Endothelial cell (in vitro differentiated cells): ENCODE results near the gene MED15. TPM values are rescaled to one million over a fixed set of nuclear protein-coding genes. Genes with fewer than 3 reads are reported as not detected.

Experiments
- DNase-seq: peaks from one replicate; pipeline ENCODE4 v3.0.0; 2021; ENCODE audit warnings: low spot score
- H3K27ac Mint-ChIP-seq: one replicate; pipeline ENCODE4 v1.8.0; 2021; ENCODE audit warnings: mixed read lengths, inconsistent platforms; ENCODE audit not compliant: unreplicated experiment
- H3K27me3 Mint-ChIP-seq: one replicate; pipeline ENCODE4 v1.8.0; 2021; ENCODE audit warnings: mild to moderate bottlenecking, moderate library complexity, mixed read lengths, inconsistent platforms; ENCODE audit not compliant: unreplicated experiment
- H3K36me3 Mint-ChIP-seq: one replicate; pipeline ENCODE4 v1.8.0; 2021; ENCODE audit warnings: mild to moderate bottlenecking, low read depth, mixed read lengths, inconsistent platforms; ENCODE audit not compliant: unreplicated experiment
- H3K4me1 Mint-ChIP-seq: one replicate; pipeline ENCODE4 v1.8.0; 2021; ENCODE audit warnings: mild to moderate bottlenecking, mixed read lengths, inconsistent platforms; ENCODE audit not compliant: unreplicated experiment
- H3K4me3 Mint-ChIP-seq: one replicate; pipeline ENCODE4 v1.8.0; 2021; ENCODE audit warnings: mild to moderate bottlenecking, mixed read lengths, inconsistent platforms; ENCODE audit not compliant: unreplicated experiment
- H3K9me3 Mint-ChIP-seq: one replicate; pipeline ENCODE4 v1.8.0; 2021; ENCODE audit warnings: mixed read lengths, inconsistent platforms; ENCODE audit not compliant: unreplicated experiment
- CTCF ChIP-seq: fragments of 200-600 bp; sonication (generic); IDR thresholded peaks from one replicate; pipeline ENCODE4 v1.5.0; 2021; ENCODE audit warnings: antibody characterized with exemption; ENCODE audit not compliant: unreplicated experiment
- total RNA-seq: library from RNA; stranded (reverse); fragmentation: NEBNext Ultra II Directional; extraction: Animal tissue kit (Norgen Biotek cat#: 25700); gene quantifications from one replicate; pipeline ENCODE4 v1.2.1, GENCODE V29; 2021; ENCODE audit not compliant: unreplicated experiment

Gene MED15
- total RNA-seq, 1 donor from 2014 or later: 165 TPM

- TF ChIP-seq CTCF: no peak
- Mint-ChIP-seq H3K27ac (peak overlapping the region; percentile 20), H3K27me3 (peaks cover 4% of the 10 kb centered on the region), H3K36me3 (peaks cover 56% of the 10 kb centered on the region), H3K4me3 (peak overlapping the region; percentile 17), H3K9me3 (no peaks in the 10 kb centered on the region), H3K4me1 (peaks cover 17% of the 10 kb centered on the region)
- no peak for DNase-seq
Observed at GRCh38 chr22:20558534-20558933, 51.1 kb downstream of the MED15 start.

GRCh38 chr22:20559174-20559760 lies 51.9 kb downstream of the MED15 start:
- Mint-ChIP-seq H3K27me3 (peaks cover 4% of the 10 kb centered on the region), H3K27ac (no peak overlapping the region), H3K4me1 (peaks cover 17% of the 10 kb centered on the region), H3K4me3 (peak overlapping the region; percentile 17), H3K9me3 (no peaks in the 10 kb centered on the region), H3K36me3 (peaks cover 61% of the 10 kb centered on the region)
- no peak for TF ChIP-seq CTCF
- DNase-seq: no peak

GRCh38 chr22:20560716-20561115 lies 53.3 kb downstream of the MED15 start:
- no peak overlapping the region for H3K27ac Mint-ChIP-seq
- no peak overlapping the region for H3K4me3 Mint-ChIP-seq
- TF ChIP-seq CTCF: no peak
- H3K4me1 Mint-ChIP-seq: peaks cover 17% of the 10 kb centered on the region
- DNase-seq: no peak
- peaks cover 4% of the 10 kb centered on the region for H3K27me3 Mint-ChIP-seq
- no peaks in the 10 kb centered on the region for H3K9me3 Mint-ChIP-seq
- peaks cover 51% of the 10 kb centered on the region for H3K36me3 Mint-ChIP-seq

GRCh38 chr22:20561882-20562281 lies 54.5 kb downstream of the MED15 start:
- H3K9me3 Mint-ChIP-seq: no peaks in the 10 kb centered on the region
- H3K36me3 Mint-ChIP-seq: peaks cover 53% of the 10 kb centered on the region
- no peak for DNase-seq
- H3K27ac Mint-ChIP-seq: no peak overlapping the region
- H3K4me1 Mint-ChIP-seq: peaks cover 9% of the 10 kb centered on the region
- H3K4me3 Mint-ChIP-seq: no peak overlapping the region
- no peak for TF ChIP-seq CTCF
- peaks cover 4% of the 10 kb centered on the region for H3K27me3 Mint-ChIP-seq

- DNase-seq: no peak
- no peaks in the 10 kb centered on the region for H3K4me1 Mint-ChIP-seq
- H3K36me3 Mint-ChIP-seq: peaks cover 52% of the 10 kb centered on the region
- H3K4me3 Mint-ChIP-seq: no peak overlapping the region
- H3K27me3 Mint-ChIP-seq: peaks cover 2% of the 10 kb centered on the region
- H3K27ac Mint-ChIP-seq: no peak overlapping the region
- H3K9me3 Mint-ChIP-seq: no peaks in the 10 kb centered on the region
- no peak for TF ChIP-seq CTCF
Observed at GRCh38 chr22:20562607-20563465, 55.4 kb downstream of the MED15 start.
